Stimulated activated effector memory CD8-positive, alpha-beta T cell treated with anti-CD3 and anti-CD28 coated beads, Interleukin-12 subunit alpha, Interleukin-12 subunit beta, amount 100 ng/mL, for 72 hours (primary cell): Measurements from ENCODE around the gene FGD5.

Source experiments
- ATAC-seq: fragments of 150-1000 bp; cut with Tn5 transposase; 2 replicates; pipeline ENCODE4 v1.10.0; 2021
- DNase-seq, 2 donors: peaks; one replicate each; pipeline ENCODE4 v3.0.0; 2021 to 2022; ENCODE audit warnings: low spot score in 2 of 2
- H3K27ac Mint-ChIP-seq: one replicate; pipeline ENCODE4 v1.8.0; 2022; ENCODE audit warnings: mild to moderate bottlenecking, mixed read lengths
- H3K36me3 Mint-ChIP-seq: one replicate; pipeline ENCODE4 v1.8.0; 2022; ENCODE audit warnings: mild to moderate bottlenecking, mixed read lengths
- H3K4me1 Mint-ChIP-seq: one replicate; pipeline ENCODE4 v1.8.0; 2022; ENCODE audit warnings: mixed read lengths
- H3K4me3 Mint-ChIP-seq: one replicate; pipeline ENCODE4 v1.8.0; 2022; ENCODE audit warnings: mild to moderate bottlenecking, mixed read lengths
- H3K9me3 Mint-ChIP-seq: one replicate; pipeline ENCODE4 v1.8.0; 2022; ENCODE audit warnings: mixed read lengths

FGD5 gene

DNA sequence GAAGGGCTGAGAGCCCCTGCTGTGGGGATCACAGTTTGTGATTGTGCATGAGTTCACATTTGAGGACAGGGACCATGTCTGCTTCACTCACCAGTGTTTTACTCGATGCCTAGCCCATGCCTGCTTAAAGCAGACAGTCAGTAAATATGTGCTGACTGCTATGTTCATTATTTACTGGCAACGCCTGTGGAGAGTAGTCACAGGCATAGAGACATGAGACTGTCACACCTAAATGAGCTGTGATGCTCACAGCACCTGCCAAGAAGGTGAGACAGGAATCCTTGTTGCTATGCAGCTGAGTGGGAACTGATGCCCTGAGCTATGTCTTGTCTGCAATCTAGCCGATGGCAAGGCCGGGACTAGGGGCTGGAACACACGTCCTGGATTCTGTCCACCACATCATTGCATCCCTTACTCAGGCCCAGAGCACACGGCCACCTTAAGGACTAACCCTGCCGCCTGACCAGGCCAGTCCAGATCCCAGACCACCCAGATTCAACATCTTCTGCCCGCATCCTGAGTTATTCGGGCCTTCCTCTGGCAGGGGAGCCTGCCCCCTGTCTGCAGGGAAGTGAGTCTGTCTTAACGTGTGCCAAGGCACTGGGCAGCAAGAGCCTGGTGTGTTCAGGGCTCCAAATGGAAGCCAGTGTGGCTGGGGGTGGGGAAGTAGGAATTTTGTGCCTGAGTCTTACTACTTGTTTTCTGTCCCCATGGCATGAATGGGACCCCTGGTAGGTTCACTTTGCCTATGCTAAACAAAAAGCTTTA is 44.8 kb downstream of the FGD5 start:
- H3K36me3 Mint-ChIP-seq = no peaks in the 10 kb centered on the region
- DNase-seq (no peak), ATAC-seq (no peak)
- H3K4me3 Mint-ChIP-seq = no peak overlapping the region
- no peaks in the 10 kb centered on the region for H3K9me3 Mint-ChIP-seq
- H3K4me1 Mint-ChIP-seq = no peaks in the 10 kb centered on the region
- no peak overlapping the region for H3K27ac Mint-ChIP-seq

DNA sequence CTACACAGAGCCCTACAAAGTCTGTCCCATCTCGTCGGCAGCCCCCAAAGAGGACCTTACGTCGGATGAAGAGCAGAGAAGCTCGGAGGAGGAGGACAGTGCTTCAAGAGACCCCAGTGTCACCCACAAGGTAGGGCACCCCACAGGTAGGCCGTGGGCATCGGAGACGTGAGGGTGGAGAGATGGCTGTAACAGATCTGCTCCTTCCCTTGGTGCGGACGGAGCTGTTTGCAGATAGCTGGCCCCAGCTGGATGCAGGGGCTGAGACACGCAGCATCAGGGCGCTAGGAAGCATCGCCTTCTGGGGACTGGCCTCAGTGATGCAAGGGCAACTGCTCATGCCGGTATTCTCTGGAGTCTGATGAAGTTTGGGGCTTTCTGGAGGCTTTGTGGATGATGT is 45.4 kb downstream of the FGD5 start:
- Mint-ChIP-seq H3K27ac (no peak overlapping the region), H3K9me3 (no peaks in the 10 kb centered on the region), H3K36me3 (no peaks in the 10 kb centered on the region), H3K4me1 (no peaks in the 10 kb centered on the region), H3K4me3 (no peak overlapping the region)
- ATAC-seq (no peak), DNase-seq (no peak)

DNA sequence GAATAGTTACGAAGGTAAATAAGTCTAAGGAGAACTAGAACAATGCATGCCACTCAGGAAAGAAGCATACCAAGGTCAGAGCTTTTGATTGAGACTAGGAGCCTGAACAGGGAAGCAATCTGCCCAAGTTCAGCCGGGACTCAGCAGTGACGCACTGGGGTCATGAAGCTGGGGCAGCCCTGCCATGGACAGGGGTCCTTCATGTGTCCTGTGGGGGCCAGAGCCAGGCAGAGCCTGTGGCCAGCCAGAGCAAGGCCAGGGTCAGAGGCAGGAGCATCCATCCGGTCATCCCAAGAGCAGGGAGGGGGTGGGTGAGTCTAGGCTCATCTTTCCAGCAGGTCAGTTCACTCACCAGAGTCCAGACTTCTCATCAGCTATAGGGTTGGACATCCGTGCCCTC is 47.9 kb downstream of the FGD5 start:
- Mint-ChIP-seq H3K36me3 (no peaks in the 10 kb centered on the region), H3K4me1 (no peaks in the 10 kb centered on the region), H3K9me3 (no peaks in the 10 kb centered on the region), H3K4me3 (no peak overlapping the region), H3K27ac (no peak overlapping the region)
- DNase-seq = no peak
- no peak for ATAC-seq

DNA sequence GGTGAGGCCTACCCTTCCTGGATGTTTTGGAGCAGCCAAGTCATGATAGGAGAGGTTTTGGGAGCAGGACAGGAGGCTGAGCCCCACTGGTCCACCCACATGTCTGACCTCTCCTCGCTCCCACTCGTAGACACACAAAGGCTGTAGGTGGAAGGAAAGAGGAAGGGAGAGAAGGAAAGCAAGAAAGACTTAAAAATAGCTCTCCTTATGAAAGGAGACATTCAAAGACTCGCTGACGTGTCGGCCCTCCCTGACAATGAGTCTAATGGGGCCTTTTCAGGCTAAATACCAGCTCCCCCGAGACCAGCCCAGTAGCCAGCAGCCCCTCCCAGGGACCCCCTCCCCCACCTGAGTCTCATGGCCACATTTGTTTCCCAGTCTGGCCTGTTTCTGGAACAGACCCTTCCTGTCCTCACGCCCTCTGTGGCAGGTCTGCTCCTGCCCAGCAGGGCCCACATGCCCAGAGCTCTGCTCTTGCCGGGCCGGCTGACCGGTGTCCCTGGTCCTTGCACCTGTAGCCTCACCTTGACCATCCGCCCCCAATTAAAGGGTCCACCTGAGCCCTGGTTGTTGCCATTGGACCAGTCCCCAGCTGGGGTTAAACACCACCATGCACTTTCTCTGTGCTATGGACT is 49.3 kb downstream of the FGD5 start:
- Mint-ChIP-seq H3K9me3 (no peaks in the 10 kb centered on the region), H3K36me3 (no peaks in the 10 kb centered on the region), H3K27ac (no peak overlapping the region), H3K4me3 (no peak overlapping the region), H3K4me1 (no peaks in the 10 kb centered on the region)
- ATAC-seq (no peak), DNase-seq (no peak)

DNA sequence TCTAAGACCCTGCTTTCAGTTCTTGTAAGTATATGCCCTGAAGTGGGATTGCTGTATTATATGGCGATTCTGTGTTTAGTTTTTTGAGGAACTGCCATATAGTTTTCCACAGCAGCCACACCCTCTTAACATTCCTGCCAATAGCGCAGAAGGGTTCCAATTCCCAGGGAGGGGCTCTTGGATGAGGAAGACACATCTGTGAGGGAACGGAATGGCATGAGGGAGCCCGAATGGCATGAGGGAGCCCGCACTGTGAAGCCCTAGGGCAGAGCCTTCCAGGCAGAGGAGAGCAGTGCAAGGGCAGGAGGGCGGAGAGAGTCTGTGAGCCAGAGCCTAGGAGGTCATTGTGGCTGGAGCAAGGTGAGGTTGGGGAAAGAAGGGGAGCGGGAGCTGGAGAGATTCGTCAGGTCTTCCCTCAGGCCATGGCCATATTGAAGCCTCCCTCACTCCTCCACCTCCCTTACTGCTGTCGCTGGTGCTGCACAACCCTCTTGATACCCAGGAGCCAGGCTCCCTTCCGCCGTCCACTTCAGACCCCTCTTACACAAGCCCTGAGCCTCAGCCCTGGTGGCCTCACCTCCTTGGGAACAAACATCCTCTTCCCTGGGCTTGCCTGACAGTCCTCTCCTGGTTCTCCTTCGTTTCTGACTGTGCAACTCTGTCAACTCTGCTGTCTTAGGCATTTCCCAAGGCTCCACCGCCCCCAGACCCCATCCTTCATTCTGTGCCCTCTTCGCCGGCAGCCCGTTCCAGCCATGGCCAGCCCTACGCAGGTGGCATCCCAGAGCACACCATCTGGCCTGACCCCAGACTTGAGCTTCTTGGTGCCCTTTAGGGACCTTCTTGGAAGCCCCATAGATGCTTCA is 51.4 kb downstream of the FGD5 start:
- Mint-ChIP-seq H3K36me3 (no peaks in the 10 kb centered on the region), H3K27ac (no peak overlapping the region), H3K4me3 (no peak overlapping the region), H3K9me3 (no peaks in the 10 kb centered on the region), H3K4me1 (no peaks in the 10 kb centered on the region)
- DNase-seq (no peak), ATAC-seq (no peak)

DNA sequence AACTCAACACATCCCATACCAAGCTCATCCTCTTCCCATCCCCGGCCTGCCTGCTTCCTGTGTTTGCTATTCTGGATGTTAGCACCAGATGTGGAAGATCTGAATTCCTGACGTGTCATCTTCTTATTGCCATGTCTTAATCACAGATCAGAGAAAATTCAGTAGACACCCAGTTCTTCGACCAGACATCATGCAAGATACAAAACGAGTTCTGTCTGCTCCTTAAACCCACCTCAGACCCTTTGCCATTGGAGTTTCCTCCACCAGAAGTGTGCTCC is 52.0 kb downstream of the FGD5 start:
- no peaks in the 10 kb centered on the region for H3K9me3 Mint-ChIP-seq
- ATAC-seq (no peak), DNase-seq (no peak)
- H3K27ac Mint-ChIP-seq = no peak overlapping the region
- H3K4me3 Mint-ChIP-seq = no peak overlapping the region
- no peaks in the 10 kb centered on the region for H3K36me3 Mint-ChIP-seq
- no peaks in the 10 kb centered on the region for H3K4me1 Mint-ChIP-seq

DNA sequence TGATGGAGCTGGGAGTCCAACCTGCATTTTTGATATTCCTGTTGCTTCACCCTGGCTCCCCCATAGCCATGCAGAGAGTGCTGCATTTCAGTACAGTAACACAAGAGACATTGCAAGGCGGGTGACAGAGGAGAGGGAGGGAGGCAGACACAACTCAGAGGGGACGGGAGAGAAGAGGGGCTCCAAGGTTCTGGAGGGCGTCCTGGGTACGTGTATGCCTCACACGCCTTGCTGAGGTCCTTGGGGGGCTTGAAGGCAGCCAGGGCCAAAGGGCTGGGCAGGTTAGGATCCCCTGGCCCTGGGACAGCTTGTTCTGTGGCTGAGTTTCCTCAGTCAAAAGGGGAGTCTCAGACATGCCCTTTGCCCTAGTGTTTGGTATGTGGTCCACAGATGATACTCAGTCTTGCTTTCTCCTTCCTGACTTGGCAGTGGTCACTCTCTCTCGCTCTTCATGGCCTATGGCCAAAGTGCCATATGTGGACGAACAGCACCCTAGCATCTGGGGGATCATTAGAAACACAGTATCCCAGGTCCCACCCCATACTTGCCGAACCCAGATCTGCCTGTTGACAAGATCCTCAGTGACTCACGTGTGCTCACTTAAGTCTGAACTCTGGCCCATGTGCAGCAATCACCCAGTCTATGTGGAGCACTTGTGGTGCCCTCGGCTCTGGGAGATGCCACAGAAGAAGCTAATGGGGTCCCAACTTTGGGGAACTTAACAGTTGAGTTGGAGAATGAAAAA is 52.9 kb downstream of the FGD5 start:
- no peak overlapping the region for H3K4me3 Mint-ChIP-seq
- ATAC-seq = no peak
- H3K4me1 Mint-ChIP-seq = no peaks in the 10 kb centered on the region
- H3K9me3 Mint-ChIP-seq = no peaks in the 10 kb centered on the region
- DNase-seq = no peak
- H3K27ac Mint-ChIP-seq = no peak overlapping the region
- no peaks in the 10 kb centered on the region for H3K36me3 Mint-ChIP-seq

DNA sequence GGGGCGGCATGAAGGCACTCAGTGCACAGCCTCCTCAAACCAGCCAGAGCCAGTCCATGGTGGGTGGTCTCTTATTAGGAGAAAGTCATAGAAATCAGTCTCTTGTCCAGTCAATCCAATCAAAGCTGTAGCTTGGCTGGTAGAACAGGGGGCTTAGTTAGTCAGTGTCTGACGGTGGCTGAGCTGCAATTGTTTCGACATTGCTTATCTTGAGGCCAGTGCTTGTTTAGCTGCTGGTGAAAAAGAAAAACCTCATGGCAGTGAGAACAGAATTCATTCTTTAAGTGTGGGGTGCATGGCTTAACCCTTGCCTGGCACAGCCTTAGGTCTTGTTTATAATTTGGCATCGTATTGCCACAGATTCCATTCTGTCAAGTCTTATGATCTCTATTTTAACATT is 53.9 kb downstream of the FGD5 start:
- DNase-seq (no peak), ATAC-seq (no peak)
- Mint-ChIP-seq H3K27ac (no peak overlapping the region), H3K4me3 (no peak overlapping the region), H3K4me1 (no peaks in the 10 kb centered on the region), H3K9me3 (no peaks in the 10 kb centered on the region), H3K36me3 (no peaks in the 10 kb centered on the region)

DNA sequence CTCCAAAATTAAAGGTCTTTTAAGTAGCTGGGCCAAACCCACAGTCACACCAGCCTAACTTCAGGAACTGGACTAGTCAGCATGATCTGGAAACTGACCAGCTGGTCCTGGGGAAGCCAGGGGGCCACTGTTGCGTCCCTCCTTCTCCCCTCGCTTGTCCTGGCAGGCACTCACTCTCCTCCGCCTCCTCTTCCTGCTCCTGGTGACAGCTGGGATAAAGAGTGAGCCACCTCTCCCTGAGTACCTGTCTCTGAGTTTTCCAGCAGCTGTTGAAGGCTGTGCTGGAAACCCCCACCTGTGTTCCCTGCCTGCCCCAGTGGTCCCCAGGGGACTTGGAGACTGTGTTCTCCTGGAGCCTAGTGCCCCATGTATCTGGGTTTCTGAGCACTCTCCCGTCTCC is 56.0 kb downstream of the FGD5 start:
- ATAC-seq (no peak), DNase-seq (no peak)
- peak overlapping the region; percentile 68 for H3K27ac Mint-ChIP-seq
- H3K9me3 Mint-ChIP-seq = no peaks in the 10 kb centered on the region
- H3K4me3 Mint-ChIP-seq = no peak overlapping the region
- no peaks in the 10 kb centered on the region for H3K4me1 Mint-ChIP-seq
- H3K36me3 Mint-ChIP-seq = no peaks in the 10 kb centered on the region

DNA sequence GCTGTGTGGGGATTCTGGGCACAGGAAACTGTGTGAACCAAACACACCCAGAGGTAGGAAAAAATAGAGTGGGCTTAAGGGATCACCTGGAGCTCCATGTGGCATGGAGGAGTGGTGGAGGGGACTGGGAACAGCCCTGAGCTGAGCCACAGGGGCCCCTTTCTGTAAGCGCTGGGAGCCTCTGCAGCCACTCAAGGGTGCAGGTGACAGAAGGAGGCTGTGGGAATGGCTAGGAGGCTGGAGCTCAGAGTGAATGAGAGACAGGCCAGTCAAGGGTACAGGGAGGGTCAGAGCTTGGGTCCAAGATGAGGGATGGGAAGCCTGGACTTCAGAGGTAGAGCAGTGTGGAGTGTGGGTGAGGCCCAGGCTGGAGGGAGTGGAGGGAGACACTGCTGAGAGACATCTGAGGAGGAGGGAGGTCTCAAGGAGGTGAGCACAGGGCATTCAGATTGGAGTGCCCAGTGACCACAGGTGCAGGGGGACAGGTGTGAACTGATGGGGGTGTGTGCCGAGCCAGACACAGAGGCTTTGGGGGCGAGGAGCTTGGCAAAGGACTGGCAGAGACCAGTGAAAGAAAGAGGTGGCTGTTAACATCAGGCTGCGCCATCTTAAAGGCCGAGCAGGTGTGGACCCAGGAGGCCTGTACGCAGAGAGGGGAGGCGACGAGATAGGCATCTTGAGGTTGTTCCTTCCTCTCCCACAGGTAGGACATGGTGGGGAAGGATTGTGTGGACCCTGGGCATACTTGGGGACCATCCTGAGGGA is 56.8 kb downstream of the FGD5 start:
- no peaks in the 10 kb centered on the region for H3K9me3 Mint-ChIP-seq
- ATAC-seq (no peak), DNase-seq (no peak)
- peaks cover 1% of the 10 kb centered on the region for H3K4me1 Mint-ChIP-seq
- peak overlapping the region; percentile 68 for H3K27ac Mint-ChIP-seq
- H3K4me3 Mint-ChIP-seq = no peak overlapping the region
- no peaks in the 10 kb centered on the region for H3K36me3 Mint-ChIP-seq

DNA sequence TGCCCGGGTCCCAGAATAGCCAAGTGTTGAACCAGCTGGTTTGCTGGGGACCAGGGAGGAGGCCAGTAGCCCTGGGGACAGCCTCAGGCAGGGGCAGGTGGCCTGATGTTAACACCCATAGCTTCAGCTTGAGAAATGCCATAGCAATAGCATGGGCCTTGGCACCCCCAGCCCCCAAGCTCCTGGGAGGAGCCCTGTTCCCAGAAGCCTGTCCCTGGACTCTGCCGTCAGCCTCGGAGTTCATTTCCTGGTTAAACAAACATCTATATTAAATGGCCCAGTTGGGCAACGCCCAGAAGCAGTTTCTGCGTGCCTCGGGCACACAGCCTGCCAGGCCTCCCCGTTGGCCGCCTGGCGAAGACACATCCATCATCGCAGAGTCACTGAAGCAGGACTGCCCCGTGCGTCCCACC is 58.2 kb downstream of the FGD5 start:
- Mint-ChIP-seq H3K4me1 (peaks cover 8% of the 10 kb centered on the region), H3K9me3 (no peaks in the 10 kb centered on the region), H3K4me3 (no peak overlapping the region), H3K36me3 (no peaks in the 10 kb centered on the region), H3K27ac (no peak overlapping the region)
- DNase-seq (no peak), ATAC-seq (no peak)

DNA sequence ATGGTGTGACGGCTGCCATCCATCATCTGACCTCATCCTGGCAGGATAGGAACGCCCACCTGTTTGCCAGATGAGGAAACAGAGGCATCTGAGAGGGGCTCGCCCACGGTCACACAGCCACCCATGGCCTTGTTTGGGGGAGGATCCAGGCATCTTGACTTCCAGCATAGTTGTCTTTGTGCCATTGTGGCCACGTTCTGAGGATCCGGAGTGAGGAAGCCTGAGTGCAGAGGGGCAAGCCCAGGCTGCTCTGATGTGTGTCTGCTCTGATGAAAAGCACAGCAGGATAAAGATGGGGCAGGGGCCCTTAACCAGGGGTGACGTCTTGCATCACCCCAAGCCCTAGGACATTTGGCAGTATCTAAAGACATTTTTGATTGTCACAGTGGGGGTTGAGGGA is 58.7 kb downstream of the FGD5 start:
- Mint-ChIP-seq H3K4me1 (peaks cover 8% of the 10 kb centered on the region), H3K4me3 (no peak overlapping the region), H3K36me3 (no peaks in the 10 kb centered on the region), H3K9me3 (no peaks in the 10 kb centered on the region), H3K27ac (no peak overlapping the region)
- no peak for DNase-seq
- ATAC-seq = no peak

DNA sequence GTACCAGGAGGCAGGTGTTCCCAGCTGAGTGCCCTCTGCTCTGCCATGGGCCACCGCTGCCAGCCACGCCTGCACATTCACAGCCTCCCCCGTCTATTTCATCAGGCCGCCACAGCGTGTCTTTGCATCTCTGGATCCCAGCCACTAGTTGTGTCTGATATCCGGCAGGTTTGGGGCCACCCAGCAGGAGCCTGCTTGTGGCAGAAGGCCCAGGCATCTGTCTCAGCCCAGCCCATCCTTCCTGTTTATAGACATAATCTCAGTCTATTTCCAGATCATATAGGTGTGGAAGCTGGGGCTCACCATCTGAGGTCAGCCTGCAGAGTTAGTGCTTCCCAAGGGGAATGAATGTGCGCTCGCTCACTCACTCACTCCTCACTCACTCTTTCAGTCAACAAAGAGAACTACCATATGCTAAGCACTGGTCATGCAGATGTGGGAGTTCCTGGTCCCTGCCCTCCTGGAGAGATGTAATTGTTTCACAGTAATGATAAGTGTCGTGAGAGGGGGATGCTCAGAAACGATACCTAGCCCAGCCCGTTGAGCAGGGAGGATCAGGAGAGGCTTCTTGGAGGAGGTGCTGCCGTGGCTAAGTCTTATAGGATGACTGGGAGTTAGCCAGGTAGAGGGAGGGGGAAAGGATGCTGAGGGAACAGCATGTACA is 60.6 kb downstream of the FGD5 start:
- DNase-seq (no peak), ATAC-seq (no peak)
- no peaks in the 10 kb centered on the region for H3K36me3 Mint-ChIP-seq
- peaks cover 8% of the 10 kb centered on the region for H3K4me1 Mint-ChIP-seq
- no peaks in the 10 kb centered on the region for H3K9me3 Mint-ChIP-seq
- no peak overlapping the region for H3K27ac Mint-ChIP-seq
- H3K4me3 Mint-ChIP-seq = no peak overlapping the region

DNA sequence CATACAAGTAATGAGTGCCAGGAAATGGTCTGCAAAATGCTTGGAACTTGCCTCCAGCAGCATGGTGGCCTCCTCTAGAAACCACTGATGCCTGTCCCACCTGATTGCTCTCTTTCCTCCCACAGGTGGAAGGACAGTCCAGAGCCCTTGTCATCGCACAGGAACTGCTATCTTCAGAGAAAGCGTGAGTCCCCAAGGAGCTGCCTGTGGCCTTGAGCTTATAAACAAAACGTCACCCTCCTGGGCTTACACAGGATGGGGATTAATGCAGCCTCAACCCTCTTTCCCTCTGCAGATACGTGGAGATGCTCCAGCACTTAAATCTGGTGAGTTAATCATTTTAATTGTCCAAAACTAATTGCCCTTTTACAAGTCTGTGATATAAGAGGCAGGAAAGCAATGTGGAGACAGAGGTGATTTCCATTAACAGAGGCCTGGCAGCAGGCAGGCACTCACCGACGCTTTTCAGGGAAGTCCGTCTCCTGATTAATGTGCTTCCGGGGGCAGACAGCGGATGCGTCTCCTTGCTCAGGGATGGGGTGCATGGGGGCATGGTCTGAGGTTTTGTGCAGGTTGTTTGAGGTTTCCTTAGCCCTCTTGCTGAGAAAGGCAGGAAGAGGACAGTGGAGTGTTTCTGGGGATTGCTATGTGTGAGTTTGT is 61.8 kb downstream of the FGD5 start:
- H3K27ac Mint-ChIP-seq = no peak overlapping the region
- DNase-seq (no peak), ATAC-seq (no peak)
- H3K4me3 Mint-ChIP-seq = no peak overlapping the region
- H3K36me3 Mint-ChIP-seq = no peaks in the 10 kb centered on the region
- peaks cover 16% of the 10 kb centered on the region for H3K4me1 Mint-ChIP-seq
- no peaks in the 10 kb centered on the region for H3K9me3 Mint-ChIP-seq
